ENCODE results near the gene YPEL3.

Gene YPEL3

GRCh38 chr16:30142672-30143346 lies 46.8 kb upstream of the YPEL3 start:
- Histone ChIP-seq H3K4me1 (ENCODE audit: insufficient read depth, poor library complexity, severe bottlenecking) (no peaks in the 10 kb centered on the region), H3K36me3 (ENCODE audit: low read depth) (no peaks in the 10 kb centered on the region), H3K27ac (ENCODE audit: poor library complexity, severe bottlenecking) (no peak overlapping the region), H3K4me3 (ENCODE audit: severe bottlenecking) (no peak overlapping the region), H3K27me3 (ENCODE audit: insufficient read depth, poor library complexity, severe bottlenecking) (no peaks in the 10 kb centered on the region), H3K9me3 (ENCODE audit: severe bottlenecking) (no peaks in the 10 kb centered on the region)
- DNase-seq (ENCODE audit: low spot score) (no peak), ATAC-seq (ENCODE audit: low read depth) (peak; percentile 23; the same call in 1 of the 3 replicates)
- TF ChIP-seq CTCF (IDR thresholded peaks at IDR 0.05; ENCODE audit: poor library complexity, severe bottlenecking) = peak; percentile 39

GRCh38 chr16:30141750-30142149 lies 45.7 kb upstream of the YPEL3 start:
- Histone ChIP-seq H3K27ac (ENCODE audit: poor library complexity, severe bottlenecking) (no peak overlapping the region), H3K4me1 (ENCODE audit: insufficient read depth, poor library complexity, severe bottlenecking) (no peaks in the 10 kb centered on the region), H3K27me3 (ENCODE audit: insufficient read depth, poor library complexity, severe bottlenecking) (no peaks in the 10 kb centered on the region), H3K36me3 (ENCODE audit: low read depth) (no peaks in the 10 kb centered on the region), H3K4me3 (ENCODE audit: severe bottlenecking) (no peak overlapping the region), H3K9me3 (ENCODE audit: severe bottlenecking) (no peaks in the 10 kb centered on the region)
- no peak for TF ChIP-seq CTCF (IDR thresholded peaks at IDR 0.05; ENCODE audit: poor library complexity, severe bottlenecking)
- no peak for ATAC-seq (ENCODE audit: low read depth)
- no peak for DNase-seq (ENCODE audit: low spot score)

DNA sequence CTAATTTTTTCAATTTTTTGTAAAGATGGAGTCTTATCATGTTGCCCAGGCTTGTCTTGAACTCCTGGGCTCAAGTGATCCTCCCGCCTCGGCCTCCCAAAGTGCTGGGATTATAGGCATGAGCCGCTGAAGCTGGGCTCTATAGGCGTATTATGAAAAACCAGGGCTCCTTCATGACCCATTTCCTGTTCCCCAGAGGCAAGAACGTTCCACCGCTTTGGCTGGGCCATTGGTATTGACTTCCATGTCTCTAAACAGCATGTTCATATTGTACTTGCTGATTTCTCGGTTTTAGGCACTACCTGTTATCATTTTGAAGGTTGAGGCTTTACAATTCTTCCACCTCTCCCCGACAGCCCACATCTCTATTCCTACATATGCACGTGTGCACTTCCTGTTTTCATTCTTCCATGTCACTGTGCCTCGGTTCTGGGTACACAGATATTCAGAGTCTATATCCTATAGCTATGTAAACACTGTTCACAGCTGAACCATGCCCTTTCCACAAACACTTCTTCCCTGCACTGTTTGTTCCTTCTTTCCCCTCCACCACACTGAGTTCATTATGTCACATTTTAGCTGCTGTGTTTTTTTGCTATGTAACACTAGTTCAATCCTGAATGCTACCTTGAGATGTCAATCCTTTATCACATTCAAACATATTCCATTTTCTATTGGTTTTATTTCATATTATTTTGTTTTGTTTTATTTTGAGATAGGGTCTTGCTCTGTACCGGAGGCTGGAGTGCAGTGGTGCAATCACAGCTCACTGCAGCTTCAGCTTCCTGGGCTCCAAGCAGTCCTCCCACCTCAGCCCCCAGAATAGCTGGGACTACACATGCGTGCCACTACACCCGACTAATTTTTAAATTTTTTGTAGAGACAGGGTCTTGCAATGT lies 43.8 kb upstream of the YPEL3 start:
- Histone ChIP-seq H3K36me3 (ENCODE audit: low read depth) (no peaks in the 10 kb centered on the region), H3K27ac (ENCODE audit: poor library complexity, severe bottlenecking) (no peak overlapping the region), H3K4me1 (ENCODE audit: insufficient read depth, poor library complexity, severe bottlenecking) (no peaks in the 10 kb centered on the region), H3K9me3 (ENCODE audit: severe bottlenecking) (no peaks in the 10 kb centered on the region), H3K27me3 (ENCODE audit: insufficient read depth, poor library complexity, severe bottlenecking) (no peaks in the 10 kb centered on the region), H3K4me3 (ENCODE audit: severe bottlenecking) (no peak overlapping the region)
- TF ChIP-seq CTCF (IDR thresholded peaks at IDR 0.05; ENCODE audit: poor library complexity, severe bottlenecking) = no peak
- ATAC-seq (ENCODE audit: low read depth) = no peak
- no peak for DNase-seq (ENCODE audit: low spot score)

DNA sequence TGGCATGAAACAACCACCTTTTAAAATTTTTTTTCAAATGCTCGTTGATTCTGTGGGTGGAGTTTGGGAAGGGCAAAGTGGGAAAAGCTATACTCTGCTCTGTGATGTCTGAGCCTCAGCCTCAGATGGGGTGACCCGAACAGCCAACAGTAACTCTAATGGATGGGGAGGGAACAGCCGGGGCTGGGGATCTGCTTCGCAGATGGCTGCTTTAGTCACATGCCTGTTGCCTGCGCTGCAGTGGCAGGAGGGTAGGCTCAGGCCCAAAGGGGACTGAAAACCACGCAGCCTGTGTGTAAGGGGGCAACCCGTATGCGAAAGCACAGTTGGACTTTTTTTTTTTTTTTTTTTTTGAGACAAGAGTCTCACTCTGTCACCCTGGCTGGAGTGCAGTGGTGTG lies 41.9 kb upstream of the YPEL3 start:
- H3K27ac ChIP-seq (ENCODE audit: poor library complexity, severe bottlenecking) = no peak overlapping the region
- H3K9me3 ChIP-seq (ENCODE audit: severe bottlenecking) = no peaks in the 10 kb centered on the region
- no peaks in the 10 kb centered on the region for H3K36me3 ChIP-seq (ENCODE audit: low read depth)
- no peak for DNase-seq (ENCODE audit: low spot score)
- no peak overlapping the region for H3K4me3 ChIP-seq (ENCODE audit: severe bottlenecking)
- no peaks in the 10 kb centered on the region for H3K27me3 ChIP-seq (ENCODE audit: insufficient read depth, poor library complexity, severe bottlenecking)
- H3K4me1 ChIP-seq (ENCODE audit: insufficient read depth, poor library complexity, severe bottlenecking) = no peaks in the 10 kb centered on the region
- TF ChIP-seq CTCF (IDR thresholded peaks at IDR 0.05; ENCODE audit: poor library complexity, severe bottlenecking) = no peak
- ATAC-seq (ENCODE audit: low read depth) = no peak
